Measurements from ENCODE around the gene KCNA3. TPM values are rescaled to one million over a fixed set of nuclear protein-coding genes. Genes with fewer than 3 reads are reported as not detected.

KCNA3 gene
- total and polyA plus RNA-seq, 2 of the 4 experiments (the other 2 are of a cell fraction) = under 0.01 to 0.09 TPM

DNA sequence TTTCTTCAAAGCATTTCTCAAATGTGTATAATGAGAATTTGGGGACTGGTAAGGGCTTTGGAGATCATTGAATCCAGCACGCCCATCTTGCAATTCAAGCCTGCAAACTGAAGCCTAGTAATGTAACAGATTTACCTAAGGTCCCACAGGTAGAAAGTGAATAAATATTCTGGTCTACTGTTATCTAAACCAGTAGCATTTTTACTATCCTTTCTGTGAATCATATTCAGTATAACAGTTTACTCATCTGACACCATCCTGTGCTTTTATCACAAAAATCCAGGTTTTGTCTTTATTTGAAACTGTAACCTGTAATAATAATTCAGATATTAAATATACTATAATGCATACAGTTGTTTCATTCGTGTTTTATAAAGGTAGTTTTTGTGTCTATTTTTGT is 17.4 kb downstream of the KCNA3 start:
- intact Hi-C loops (cut with micrococcal nuclease) (no loop called here), dilution Hi-C loops (cut with HindIII; ENCODE audit: low sequenced_read_pairs, unreplicated experiment) (no loop called here)
- no peak overlapping the region for H4K5ac ChIP-seq (ENCODE audit: low read depth, low read length)

More for the DNA sequence above, 17.4 kb downstream of the KCNA3 start:
- Histone ChIP-seq H3K23ac (ENCODE audit: low read depth, low read length) (no peak overlapping the region), H3K79me1 (ENCODE audit: low read depth in 1 of 2, low read length in 2 of 2) (no peaks in the 10 kb centered on the region), H2BK20ac (ENCODE audit: low read depth, low read length) (no peak overlapping the region), H3K9me3 (ENCODE audit: control insufficient read depth, insufficient read depth, low read length) (no peaks in the 10 kb centered on the region), H4K20me1 (ENCODE audit: insufficient read depth, low read length) (no peaks in the 10 kb centered on the region), H2BK120ac (ENCODE audit: low read depth, low read length) (no peak overlapping the region), H3K56ac (ENCODE audit: extremely low read depth, insufficient read depth, low read length) (no peak overlapping the region), H2BK15ac (ENCODE audit: low read depth, low read length) (no peak overlapping the region), H2AK9ac (replicated peaks; ENCODE audit: low read depth, low read length, poor library complexity) (no peak overlapping the region), H3K36me3 (ENCODE audit: control insufficient read depth, insufficient read depth, low read length) (no peaks in the 10 kb centered on the region), H3K9ac (ENCODE audit: low read depth, low read length) (no peak overlapping the region), H2AK5ac (ENCODE audit: low read depth, low read length) (no peak overlapping the region), H3K4me1 (ENCODE audit: control insufficient read depth, insufficient read depth, low read length) (no peaks in the 10 kb centered on the region), H3K4me3 (ENCODE audit: insufficient read depth, low read depth, low read length) (no peak overlapping the region), H3K27me3 (ENCODE audit: control insufficient read depth, insufficient read depth, low read length) (no peaks in the 10 kb centered on the region), H3K9me1 (ENCODE audit: insufficient read depth, low read length) (no peaks in the 10 kb centered on the region), H4K91ac (ENCODE audit: insufficient read depth, low read depth, low read length) (no peak overlapping the region), H4K8ac (ENCODE audit: low read depth in 2 of 2, low read length in 2 of 2) (no peak overlapping the region), H3K4me2 (ENCODE audit: low read depth, low read length) (no peak overlapping the region), H3K4ac (ENCODE audit: low read depth, low read length) (no peak overlapping the region), H2AFZ (replicated peaks; ENCODE audit: low read length, poor library complexity) (no peak overlapping the region), H2BK5ac (ENCODE audit: low read depth, low read length, poor library complexity, severe bottlenecking) (no peak overlapping the region), H3K14ac (replicated peaks; ENCODE audit: low read depth, low read length) (no peak overlapping the region), H3K27ac (ENCODE audit: insufficient read depth, low read length) (no peak overlapping the region), H3K18ac (ENCODE audit: low read depth, low read length) (no peak overlapping the region)
- DNase-seq (no peak), ATAC-seq (ENCODE audit: low read depth) (no peak)
- TF ChIP-seq, protein P1, sequence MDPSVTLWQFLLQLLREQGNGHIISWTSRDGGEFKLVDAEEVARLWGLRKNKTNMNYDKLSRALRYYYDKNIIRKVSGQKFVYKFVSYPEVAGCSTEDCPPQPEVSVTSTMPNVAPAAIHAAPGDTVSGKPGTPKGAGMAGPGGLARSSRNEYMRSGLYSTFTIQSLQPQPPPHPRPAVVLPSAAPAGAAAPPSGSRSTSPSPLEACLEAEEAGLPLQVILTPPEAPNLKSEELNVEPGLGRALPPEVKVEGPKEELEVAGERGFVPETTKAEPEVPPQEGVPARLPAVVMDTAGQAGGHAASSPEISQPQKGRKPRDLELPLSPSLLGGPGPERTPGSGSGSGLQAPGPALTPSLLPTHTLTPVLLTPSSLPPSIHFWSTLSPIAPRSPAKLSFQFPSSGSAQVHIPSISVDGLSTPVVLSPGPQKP (IDR thresholded peaks at IDR 0.05; ENCODE audit: borderline replicate concordance, low read depth, low read length) = no peak
- TF ChIP-seq CEBPB (IDR thresholded peaks at IDR 0.05; ENCODE audit: low read depth, low read length) (no peak), CHD1 (IDR thresholded peaks at IDR 0.05; ENCODE audit: low read depth, low read length) (no peak), RFX5 (IDR thresholded peaks at IDR 0.05; ENCODE audit: low read depth, low read length) (no peak), POLR2A (IDR thresholded peaks at IDR 0.05; ENCODE audit: low read depth, low read length) (no peak), MXI1 (IDR thresholded peaks at IDR 0.05; ENCODE audit: borderline replicate concordance, low read depth, low read length) (no peak), NFE2L2 (IDR thresholded peaks at IDR 0.05; ENCODE audit: low read depth, low read length) (no peak), MAFK (IDR thresholded peaks at IDR 0.05; ENCODE audit: low read depth, low read length) (no peak), FOS (IDR thresholded peaks at IDR 0.05; ENCODE audit: low read depth, low read length) (no peak), RAD21 (IDR thresholded peaks at IDR 0.05; ENCODE audit: low read length) (no peak), MAZ (IDR thresholded peaks at IDR 0.05; ENCODE audit: borderline replicate concordance, low read depth, low read length) (no peak), SMC3 (IDR thresholded peaks at IDR 0.05; ENCODE audit: low read depth, low read length) (no peak), RCOR1 (IDR thresholded peaks at IDR 0.05; ENCODE audit: insufficient replicate concordance, low read length) (no peak), BHLHE40 (IDR thresholded peaks at IDR 0.05; ENCODE audit: low read depth, low read length) (no peak), USF2 (IDR thresholded peaks at IDR 0.05; ENCODE audit: low read depth, low read length) (no peak)
- TF ChIP-seq, protein P2, sequence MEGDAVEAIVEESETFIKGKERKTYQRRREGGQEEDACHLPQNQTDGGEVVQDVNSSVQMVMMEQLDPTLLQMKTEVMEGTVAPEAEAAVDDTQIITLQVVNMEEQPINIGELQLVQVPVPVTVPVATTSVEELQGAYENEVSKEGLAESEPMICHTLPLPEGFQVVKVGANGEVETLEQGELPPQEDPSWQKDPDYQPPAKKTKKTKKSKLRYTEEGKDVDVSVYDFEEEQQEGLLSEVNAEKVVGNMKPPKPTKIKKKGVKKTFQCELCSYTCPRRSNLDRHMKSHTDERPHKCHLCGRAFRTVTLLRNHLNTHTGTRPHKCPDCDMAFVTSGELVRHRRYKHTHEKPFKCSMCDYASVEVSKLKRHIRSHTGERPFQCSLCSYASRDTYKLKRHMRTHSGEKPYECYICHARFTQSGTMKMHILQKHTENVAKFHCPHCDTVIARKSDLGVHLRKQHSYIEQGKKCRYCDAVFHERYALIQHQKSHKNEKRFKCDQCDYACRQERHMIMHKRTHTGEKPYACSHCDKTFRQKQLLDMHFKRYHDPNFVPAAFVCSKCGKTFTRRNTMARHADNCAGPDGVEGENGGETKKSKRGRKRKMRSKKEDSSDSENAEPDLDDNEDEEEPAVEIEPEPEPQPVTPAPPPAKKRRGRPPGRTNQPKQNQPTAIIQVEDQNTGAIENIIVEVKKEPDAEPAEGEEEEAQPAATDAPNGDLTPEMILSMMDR (conservative IDR thresholded peaks at IDR 0.05; ENCODE audit: low read depth, low read length) = no peak
- ChIA-PET POLR2A (ENCODE audit: unreplicated experiment) (no interaction called here), CTCF (no interaction called here)
- BruUV-seq (replicated peaks) = no TSS peak
- WGBS, 2 experiments (ENCODE audit: extremely low coverage in 2 of 2, insufficient read length in 1 of 2) = no CpG with 5 or more reads among the region's 2 CpGs
- in situ Hi-C loops (cut with MboI; ENCODE audit: low sequenced_read_pairs) = no loop called here
